ENCODE measurements around the gene TRAF4.
"Not testable (repeated sequence)": the region's sequence is repeated elsewhere in the genome, so short reads cannot be mapped to it uniquely, and the experiment has no call there.

TRAF4 gene

DNA sequence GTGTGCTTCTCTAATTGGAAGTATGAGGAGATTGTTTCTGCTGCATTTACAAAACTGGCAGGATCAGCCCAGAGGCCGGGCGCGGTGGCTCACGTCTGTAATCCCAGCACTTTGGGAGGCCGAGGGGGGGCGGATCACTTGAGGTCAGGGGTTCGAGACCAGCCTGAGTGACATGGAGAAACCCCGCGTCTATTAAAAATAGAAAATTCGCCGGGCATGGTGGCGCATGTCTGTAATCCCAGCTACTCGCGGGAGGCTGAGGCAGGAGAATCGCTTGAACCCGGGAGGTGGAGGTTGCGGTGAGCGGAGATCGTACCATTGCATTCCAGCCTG lies 22.8 kb upstream of the TRAF4 start:
- Mint-ChIP-seq H3K4me3 (peak overlapping the region; percentile 99), H3K27me3 (peaks cover 32% of the 10 kb centered on the region), H3K36me3 (peaks cover 52% of the 10 kb centered on the region), H3K27ac (peak overlapping the region; percentile 96), H3K4me1 (peaks cover 72% of the 10 kb centered on the region)
- CTCF ChIA-PET, result interaction anchor here (1.4 to 17.3 kb wide), 3 partner anchors 27 to 233 kb away, joined by 7 to 415 read pairs (median 11); partner anchors contain the start of gene TRAF4
- H3K9me3 Mint-ChIP-seq, DNase-seq: not testable (repeated sequence)

DNA sequence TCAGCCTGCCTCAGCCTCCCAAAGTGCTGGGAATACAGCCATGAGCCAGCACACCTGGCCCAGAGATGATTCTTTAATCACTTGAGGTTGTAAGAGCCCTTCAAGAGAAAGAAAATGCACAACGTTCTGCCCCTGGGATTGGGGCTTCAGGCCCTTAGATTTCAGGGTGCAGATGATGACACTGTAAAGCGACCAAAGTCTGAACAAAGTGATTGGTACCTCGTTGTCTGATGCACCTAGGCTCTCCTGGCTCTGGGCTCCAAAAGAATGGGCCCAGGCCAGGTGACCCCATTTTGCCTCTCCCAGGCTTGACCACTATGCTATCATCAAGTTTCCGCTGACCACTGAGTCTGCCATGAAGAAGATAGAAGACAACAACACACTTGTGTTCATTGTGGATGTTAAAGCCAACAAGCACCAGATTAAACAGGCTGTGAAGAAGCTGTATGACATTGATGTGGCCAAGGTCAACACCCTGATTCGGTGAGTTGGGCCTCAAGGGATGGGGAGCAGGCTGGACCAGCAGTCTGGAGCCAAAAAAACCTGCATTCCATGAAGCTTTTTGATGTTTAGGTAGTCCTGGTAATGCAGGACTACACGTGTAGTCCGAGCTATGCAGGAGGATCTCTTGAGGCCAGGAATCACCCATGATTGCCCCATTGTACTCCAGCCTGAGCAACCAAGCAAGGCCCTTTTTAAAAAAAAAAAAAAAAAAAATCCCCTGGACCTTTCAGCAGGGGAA lies 21.2 kb upstream of the TRAF4 start:
- H3K4me1 Mint-ChIP-seq, result peaks cover 82% of the 10 kb centered on the region
- no peak for DNase-seq
- H3K9me3 Mint-ChIP-seq, result no peaks in the 10 kb centered on the region
- H3K27me3 Mint-ChIP-seq, result peaks cover 15% of the 10 kb centered on the region
- CTCF ChIA-PET, result interaction anchor here (2.1 to 17.3 kb wide), 2 partner anchors 25 to 231 kb away, joined by 6 to 415 read pairs; partner anchors contain the start of gene TRAF4
- peak overlapping the region; percentile 99 for H3K4me3 Mint-ChIP-seq
- H3K36me3 Mint-ChIP-seq, result peaks cover 52% of the 10 kb centered on the region
- H3K27ac Mint-ChIP-seq, result peak overlapping the region; percentile 49

DNA sequence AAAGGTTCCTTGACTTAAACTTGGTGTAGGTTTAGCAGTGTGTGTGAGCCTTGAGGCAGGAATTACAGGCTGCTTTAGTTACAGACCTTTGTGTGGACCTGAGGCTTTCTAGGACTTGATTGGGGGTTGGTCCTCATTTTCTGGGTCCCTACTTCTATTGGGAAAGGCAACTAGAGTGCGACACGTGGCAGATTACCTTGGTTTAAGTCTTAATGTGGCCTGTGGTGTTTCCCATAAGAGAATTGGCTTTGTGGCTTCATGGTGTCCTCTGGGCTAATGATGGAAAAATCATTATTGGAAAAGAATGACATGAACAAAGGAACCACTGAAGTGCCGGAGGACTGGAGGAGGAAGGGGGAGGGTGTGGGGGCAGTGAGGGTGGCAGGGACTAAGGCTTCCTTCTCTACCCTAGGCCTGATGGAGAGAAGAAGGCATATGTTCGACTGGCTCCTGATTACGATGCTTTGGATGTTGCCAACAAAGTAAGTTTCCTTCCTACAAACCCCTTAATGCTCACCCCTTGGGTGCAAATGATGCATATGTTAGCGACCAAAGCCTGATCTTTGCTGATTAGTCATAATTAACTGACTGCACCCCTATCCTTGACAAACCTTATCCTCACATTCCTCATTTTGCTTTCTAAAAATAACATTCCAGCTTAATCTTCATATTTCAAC lies 20.5 kb upstream of the TRAF4 start:
- Mint-ChIP-seq H3K27me3 (peaks cover 8% of the 10 kb centered on the region), H3K4me1 (peaks cover 84% of the 10 kb centered on the region), H3K36me3 (peaks cover 52% of the 10 kb centered on the region), H3K4me3 (peak overlapping the region; percentile 26), H3K9me3 (no peaks in the 10 kb centered on the region), H3K27ac (peak overlapping the region; percentile 82)
- no peak for DNase-seq
- CTCF ChIA-PET, result interaction anchor here (2.1 to 17.3 kb wide), 2 partner anchors 24 to 230 kb away, joined by 6 to 415 read pairs; partner anchors contain the start of gene TRAF4

DNA sequence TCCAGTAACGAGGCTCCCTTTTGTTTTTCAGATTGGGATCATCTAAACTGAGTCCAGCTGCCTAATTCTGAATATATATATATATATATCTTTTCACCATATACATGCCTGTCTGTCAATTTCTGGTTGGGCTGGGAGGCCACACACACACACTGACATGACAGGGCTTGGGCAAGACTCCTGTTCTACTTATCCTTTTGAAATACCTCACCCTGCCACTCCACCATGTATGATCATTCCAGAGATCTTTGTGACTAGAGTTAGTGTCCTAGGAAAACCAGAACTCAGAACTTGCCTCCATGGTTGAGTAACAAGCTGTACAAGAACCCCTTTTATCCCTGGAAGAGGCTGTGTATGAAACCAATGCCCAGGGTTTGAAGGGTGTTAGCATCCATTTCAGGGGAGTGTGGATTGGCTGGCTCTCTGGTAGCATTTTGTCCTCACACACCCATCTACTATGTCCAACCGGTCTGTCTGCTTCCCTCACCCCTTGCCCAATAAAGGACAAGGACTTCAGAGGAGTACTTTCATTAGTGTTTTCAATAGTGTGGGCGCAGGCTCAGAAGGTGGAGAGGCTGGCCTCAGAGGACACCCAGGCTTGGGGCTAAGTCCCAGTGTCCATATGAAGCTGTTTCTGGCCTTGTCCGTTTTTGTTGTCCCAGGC lies 19.8 kb upstream of the TRAF4 start:
- DNase-seq, H3K9me3 Mint-ChIP-seq, H3K27me3 Mint-ChIP-seq: not testable (repeated sequence)
- CTCF ChIA-PET, result interaction anchor here (2.1 to 17.3 kb wide), 3 partner anchors 24 to 229 kb away, joined by 6 to 415 read pairs (median 52); partner anchors contain the start of gene TRAF4
- Mint-ChIP-seq H3K36me3 (peaks cover 53% of the 10 kb centered on the region), H3K27ac (peak overlapping the region; percentile 87), H3K4me1 (peaks cover 85% of the 10 kb centered on the region), H3K4me3 (peak overlapping the region; percentile 94)

DNA sequence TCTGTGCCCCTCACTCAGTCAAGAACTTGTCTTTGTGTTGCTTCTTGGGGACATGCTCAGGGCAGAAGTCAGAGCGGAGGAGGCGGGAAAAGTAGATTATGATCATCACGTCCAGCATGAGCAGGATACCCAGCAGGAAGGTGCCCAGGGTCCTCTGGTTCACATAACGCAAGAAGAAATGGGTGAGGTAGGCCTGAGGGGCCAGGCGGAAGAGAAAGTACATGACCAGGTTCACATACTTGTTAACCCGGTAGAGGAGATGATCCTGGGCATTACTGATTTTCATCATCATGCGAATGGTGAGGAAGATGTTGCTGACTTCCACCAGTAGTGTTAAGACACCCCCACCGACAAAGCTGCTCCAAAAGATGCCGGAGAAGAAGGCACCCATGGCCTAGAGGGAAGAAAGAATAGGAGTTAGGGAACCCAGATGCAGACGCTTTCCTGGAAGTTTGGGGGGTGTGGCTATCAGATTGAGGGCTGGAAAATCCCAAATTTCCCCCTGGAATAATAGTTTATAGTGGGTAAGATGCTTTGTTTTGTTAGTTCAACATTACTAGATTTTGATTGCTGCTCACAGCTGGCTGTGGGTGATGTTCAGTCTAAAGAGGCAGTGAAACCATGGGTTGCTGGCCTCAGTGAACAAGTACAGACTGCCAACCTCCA lies 19.2 kb upstream of the TRAF4 start:
- peak overlapping the region; percentile 94 for H3K4me3 Mint-ChIP-seq
- CTCF ChIA-PET, result interaction anchor here (1.7 to 17.3 kb wide), 4 partner anchors 8 to 229 kb away, joined by 3 to 415 read pairs (median 29); partner anchors contain the start of gene TRAF4
- H3K36me3 Mint-ChIP-seq, result peaks cover 52% of the 10 kb centered on the region
- peaks cover 85% of the 10 kb centered on the region for H3K4me1 Mint-ChIP-seq
- H3K27me3 Mint-ChIP-seq, result no peaks in the 10 kb centered on the region
- peak overlapping the region; percentile 87 for H3K27ac Mint-ChIP-seq
- no peaks in the 10 kb centered on the region for H3K9me3 Mint-ChIP-seq
- no peak for DNase-seq

DNA sequence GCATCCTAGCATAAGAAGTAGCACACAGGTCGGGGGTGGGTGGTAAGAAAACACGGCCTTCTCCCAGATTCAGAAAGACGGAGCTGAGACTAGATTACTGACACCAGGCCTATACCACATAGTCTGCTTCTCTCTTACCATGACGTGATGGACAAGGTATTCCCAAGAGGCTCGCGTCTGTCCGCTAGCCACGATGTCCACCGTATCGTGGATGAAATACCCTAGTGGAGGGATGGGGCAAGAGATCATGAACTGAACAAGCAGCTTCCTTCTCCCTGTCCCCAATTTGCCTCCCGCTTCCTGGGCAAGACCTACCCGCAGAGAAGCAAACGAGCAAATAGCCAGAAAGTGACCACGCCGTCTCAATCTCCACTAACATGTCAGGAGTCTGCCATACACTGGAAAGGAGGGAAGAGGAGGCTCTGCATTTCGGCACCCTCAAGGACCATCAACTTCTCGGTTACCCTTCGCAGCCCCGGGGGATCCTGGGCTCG lies 18.6 kb upstream of the TRAF4 start:
- peak overlapping the region; percentile 87 for H3K27ac Mint-ChIP-seq
- H3K36me3 Mint-ChIP-seq, result peaks cover 47% of the 10 kb centered on the region
- H3K4me3 Mint-ChIP-seq, result peak overlapping the region; percentile 94
- H3K9me3 Mint-ChIP-seq, result no peaks in the 10 kb centered on the region
- H3K4me1 Mint-ChIP-seq, result peaks cover 84% of the 10 kb centered on the region
- DNase-seq, result no peak
- H3K27me3 Mint-ChIP-seq, result no peaks in the 10 kb centered on the region
- CTCF ChIA-PET, result interaction anchor here (0.9 to 17.3 kb wide), 4 partner anchors 8 to 177 kb away, joined by 3 to 415 read pairs (median 28); partner anchors contain the start of genes DHRS13 and TRAF4

DNA sequence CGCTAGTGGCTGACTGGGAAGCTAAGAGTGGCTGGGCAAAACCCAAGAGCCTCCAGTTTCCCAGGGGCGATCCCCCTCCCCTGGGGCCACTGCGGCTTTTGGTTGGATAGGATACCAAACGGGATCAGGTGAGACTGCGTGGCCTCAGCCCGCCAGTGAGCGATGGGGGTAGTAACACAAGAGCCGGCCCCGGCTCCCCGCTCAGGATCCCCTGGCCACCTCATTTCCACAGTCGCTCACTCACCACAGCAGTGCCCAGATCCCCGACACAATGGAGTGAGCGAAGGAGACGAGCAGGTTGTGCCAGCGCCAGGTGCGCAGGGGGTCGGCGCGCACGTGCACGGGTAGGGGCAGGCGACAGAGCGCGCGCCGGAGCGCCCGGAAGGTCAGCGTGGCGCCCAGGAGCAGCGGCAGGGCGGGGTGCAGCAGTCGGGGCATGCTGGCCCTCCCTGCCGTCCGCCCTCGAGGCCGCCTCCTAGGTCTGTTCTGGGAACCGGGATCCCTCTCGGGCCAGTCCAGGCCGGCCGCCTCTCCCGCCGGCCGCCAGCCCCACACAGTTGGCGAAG lies 18.1 kb upstream of the TRAF4 start:
- no peak for DNase-seq
- Mint-ChIP-seq H3K27me3 (no peaks in the 10 kb centered on the region), H3K4me3 (peak overlapping the region; percentile 94), H3K9me3 (no peaks in the 10 kb centered on the region), H3K36me3 (peaks cover 42% of the 10 kb centered on the region), H3K4me1 (peaks cover 79% of the 10 kb centered on the region), H3K27ac (peak overlapping the region; percentile 87)
- CTCF ChIA-PET, result interaction anchor here (0.7 to 17.3 kb wide), 22 partner anchors 9 to 391 kb away, joined by 3 to 415 read pairs (median 6); partner anchors contain the start of genes DHRS13, FAM222B, FLOT2 and PHF12

DNA sequence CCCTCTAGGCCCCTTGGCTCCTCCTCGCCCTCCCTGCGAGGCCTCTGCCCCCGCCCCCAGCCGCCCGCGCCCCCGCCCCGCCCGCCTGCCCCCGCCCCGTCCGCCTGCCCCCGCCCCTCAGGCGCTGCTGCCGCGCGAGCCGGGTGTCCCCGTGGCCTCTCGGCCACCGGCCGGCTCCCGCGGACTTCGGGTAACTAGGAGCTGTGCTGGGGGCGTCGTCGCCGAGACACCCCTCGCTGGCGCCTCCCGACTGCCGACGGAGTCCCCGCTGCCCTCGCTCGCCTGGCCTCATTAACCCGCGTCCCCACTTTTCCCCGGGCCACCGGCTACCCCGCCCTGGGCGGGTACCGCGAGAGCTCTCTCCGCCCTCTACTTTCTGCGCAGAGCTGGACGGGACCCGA lies 17.6 kb upstream of the TRAF4 start, which contains the start of gene TLCD1:
Gene TLCD1, minus strand, starts transcription at position 8 of the 401 bp plus-strand sequence. CDS start 136 bp downstream, outside the sequence.
- Mint-ChIP-seq H3K36me3 (peaks cover 37% of the 10 kb centered on the region), H3K27ac (peak within 1 kb of the TSS; percentile 100), H3K9me3 (no peaks in the 10 kb centered on the region), H3K4me3 (peak within 1 kb of the TSS; percentile 94), H3K27me3 (no peaks in the 10 kb centered on the region), H3K4me1 (peaks cover 74% of the 10 kb centered on the region)
- CTCF ChIA-PET, result interaction anchor here (0.7 to 17.3 kb wide), 32 partner anchors 9 to 455 kb away, joined by 3 to 415 read pairs (median 4); partner anchors contain the start of genes BLTP2, FAM222B, FLOT2 and PHF12
- DNase-seq, result peak; percentile 86

DNA sequence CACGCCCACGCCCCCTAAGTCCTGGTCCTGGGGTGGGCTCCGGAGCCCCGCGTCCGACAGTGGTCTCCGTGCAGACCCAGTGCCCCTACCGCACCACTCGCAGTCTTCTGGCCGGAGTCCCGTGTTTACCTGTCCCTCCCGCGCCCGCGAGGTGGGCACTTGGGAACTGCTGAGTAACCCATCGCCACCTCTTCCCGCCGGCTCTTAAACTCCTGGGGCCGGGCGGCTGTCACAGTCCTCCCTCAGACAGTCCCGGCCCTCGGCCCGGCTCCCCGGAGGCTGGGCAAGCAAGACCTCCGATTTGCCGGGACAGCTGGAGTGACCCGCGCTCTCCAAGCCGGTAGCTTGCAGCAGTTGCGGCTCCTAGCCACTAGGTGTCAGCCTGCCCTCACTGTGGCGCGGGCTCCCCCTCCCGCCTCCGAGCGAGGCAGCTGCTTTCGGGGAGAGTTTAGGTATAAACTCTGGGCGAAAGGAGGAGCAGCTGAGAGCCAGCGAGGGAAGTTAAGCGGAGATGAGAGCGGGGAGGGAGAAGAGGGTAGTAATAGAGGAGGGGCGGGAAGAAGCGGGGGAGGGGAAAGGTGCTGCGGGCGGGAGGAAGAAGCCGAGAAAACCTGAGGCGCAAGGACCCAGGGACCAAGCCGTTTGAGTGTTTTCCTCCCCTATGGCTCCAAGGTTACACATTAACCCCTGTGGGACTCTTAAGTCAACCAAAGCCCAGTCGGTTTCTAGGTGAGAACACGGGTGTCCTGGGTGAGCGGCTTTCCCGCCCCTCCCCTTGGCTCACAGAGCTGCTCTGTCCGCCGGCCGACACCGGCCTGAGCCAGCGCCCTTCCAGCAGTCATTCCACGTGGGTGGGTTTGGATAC lies 17.0 kb upstream of the TRAF4 start:
- Mint-ChIP-seq H3K27ac (peak overlapping the region; percentile 100), H3K4me1 (peaks cover 68% of the 10 kb centered on the region), H3K27me3 (no peaks in the 10 kb centered on the region), H3K9me3 (no peaks in the 10 kb centered on the region), H3K36me3 (peaks cover 33% of the 10 kb centered on the region), H3K4me3 (peak overlapping the region; percentile 94)
- CTCF ChIA-PET, result interaction anchor here (0.6 to 17.3 kb wide), 42 partner anchors 10 to 455 kb away, joined by 3 to 415 read pairs (median 4); partner anchors contain the start of genes BLTP2, FAM222B, FLOT2 and PHF12
- peak; percentile 94 for DNase-seq

DNA sequence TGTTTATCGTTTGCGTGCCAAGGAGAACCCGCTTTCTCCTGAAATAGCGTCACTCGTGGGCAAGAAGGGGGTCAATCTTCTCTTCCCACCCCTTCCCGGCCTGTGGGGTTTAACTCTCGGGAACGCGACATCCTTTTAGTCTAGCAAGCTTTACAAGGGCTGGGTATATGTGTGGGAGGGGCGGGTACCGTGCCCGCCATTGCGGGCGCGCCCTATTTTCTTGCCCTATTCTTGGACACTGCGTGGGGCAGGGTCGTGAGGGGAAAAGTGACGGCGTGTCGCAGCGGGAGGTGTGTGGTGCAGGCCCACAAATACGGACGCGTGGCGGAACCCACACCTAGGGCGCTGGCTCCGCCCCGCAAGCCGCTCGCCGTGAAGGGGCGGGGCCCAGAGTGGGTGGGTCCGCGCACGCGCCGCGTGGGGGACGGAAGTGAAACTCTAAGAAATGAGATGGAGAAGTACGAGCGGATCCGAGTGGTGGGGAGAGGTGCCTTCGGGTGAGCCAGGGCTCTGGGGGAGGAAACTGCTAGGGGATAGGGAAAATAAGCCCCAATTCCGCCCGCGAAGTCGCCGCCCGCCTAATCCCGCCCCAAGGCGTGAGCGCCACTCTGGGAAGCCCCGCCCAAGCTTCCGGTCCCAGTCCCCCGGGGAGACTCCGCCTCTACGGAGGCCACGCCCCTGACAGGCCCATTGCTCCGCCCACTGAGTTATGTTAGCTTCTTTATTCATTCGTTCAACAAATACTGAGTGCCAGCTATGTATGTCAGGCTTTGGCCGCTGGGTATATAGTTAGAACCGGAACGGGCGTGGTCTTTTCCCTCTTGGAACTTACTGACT lies 15.2 kb upstream of the TRAF4 start, which contains the start of gene NEK8:
Gene NEK8, plus strand, starts transcription at position 425 of the 837 bp plus-strand sequence. Its CDS starts 26 bp downstream, at position 451.
- H3K9me3 Mint-ChIP-seq, result no peaks in the 10 kb centered on the region
- CTCF ChIA-PET, result interaction anchor here (0.8 to 17.3 kb wide), 13 partner anchors 19 to 453 kb away, joined by 3 to 415 read pairs (median 7); partner anchors contain the start of genes FAM222B, SDF2, SUPT6H and TRAF4

DNA sequence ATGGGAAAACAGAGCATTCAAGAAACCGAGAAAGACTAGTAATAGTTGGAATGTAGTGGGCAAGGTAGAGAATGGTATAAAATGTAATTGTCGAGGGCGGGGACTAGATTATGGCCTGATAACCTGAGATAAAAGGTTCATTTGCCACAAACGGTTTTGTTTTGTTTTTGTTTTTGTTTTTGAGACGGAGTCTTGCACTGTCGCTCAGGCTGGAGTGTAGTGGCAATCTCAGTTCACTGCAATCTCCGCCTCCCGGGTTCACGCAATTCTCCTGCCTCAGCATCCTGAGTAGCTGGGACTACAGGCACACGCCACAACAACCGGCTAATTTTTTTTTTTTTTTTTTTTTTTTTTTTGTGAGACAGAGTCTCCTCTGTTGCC lies 13.9 kb upstream of the TRAF4 start:
- no peak overlapping the region for H3K4me3 Mint-ChIP-seq
- no peaks in the 10 kb centered on the region for H3K9me3 Mint-ChIP-seq
- no peaks in the 10 kb centered on the region for H3K27me3 Mint-ChIP-seq
- peaks cover 42% of the 10 kb centered on the region for H3K4me1 Mint-ChIP-seq
- H3K36me3 Mint-ChIP-seq, result peaks cover 8% of the 10 kb centered on the region
- DNase-seq, result no peak
- no peak overlapping the region for H3K27ac Mint-ChIP-seq
- CTCF ChIA-PET, result interaction anchor here (17.3 kb wide), 1 partner anchor 18 kb away, joined by 415 read pairs; the partner anchor contains the start of gene TRAF4

More for the DNA sequence above, 15.2 kb upstream of the TRAF4 start, which contains the start of gene NEK8:
- no peaks in the 10 kb centered on the region for H3K27me3 Mint-ChIP-seq
- peak within 1 kb of the TSS; percentile 94 for H3K4me3 Mint-ChIP-seq
- DNase-seq, result peak; percentile 98
- peaks cover 22% of the 10 kb centered on the region for H3K36me3 Mint-ChIP-seq
- peak within 1 kb of the TSS; percentile 100 for H3K27ac Mint-ChIP-seq
- peaks cover 55% of the 10 kb centered on the region for H3K4me1 Mint-ChIP-seq
